IPS-15b (cell line): Measurements from ENCODE around the gene BCAS3.

Experiments
- H3K27me3 ChIP-seq: one replicate; pipeline ENCODE4 v1.6.1; 2013; ENCODE audit warnings: low read length; ENCODE audit not compliant: control insufficient read depth, insufficient read depth
- H3K36me3 ChIP-seq: one replicate; pipeline ENCODE4 v1.6.1; 2013; ENCODE audit warnings: low read length; ENCODE audit not compliant: control insufficient read depth, insufficient read depth
- H3K4me1 ChIP-seq: one replicate; pipeline ENCODE4 v1.6.1; 2013; ENCODE audit warnings: mild to moderate bottlenecking, low read length; ENCODE audit not compliant: control insufficient read depth, insufficient read depth
- H3K4me3 ChIP-seq: one replicate; pipeline ENCODE4 v1.5.1; 2013; ENCODE audit warnings: low read depth, low read length
- H3K9ac ChIP-seq: one replicate; pipeline ENCODE4 v1.6.1; 2013; ENCODE audit warnings: low read depth, mild to moderate bottlenecking, low read length
- H3K9me3 ChIP-seq: one replicate; pipeline ENCODE4 v1.6.1; 2013; ENCODE audit warnings: mild to moderate bottlenecking, low read length; ENCODE audit not compliant: control insufficient read depth, insufficient read depth

Gene BCAS3

GRCh38 chr17:61303817-61304096 is 626.1 kb downstream of the BCAS3 start:
- Histone ChIP-seq H3K36me3 (no peaks in the 10 kb centered on the region), H3K4me1 (peaks cover 8% of the 10 kb centered on the region), H3K4me3 (no peak overlapping the region), H3K27me3 (no peaks in the 10 kb centered on the region), H3K9me3 (no peaks in the 10 kb centered on the region), H3K9ac (no peak overlapping the region)

GRCh38 chr17:61305024-61305423 is 627.4 kb downstream of the BCAS3 start:
- peaks cover 10% of the 10 kb centered on the region for H3K4me1 ChIP-seq
- H3K27me3 ChIP-seq = no peaks in the 10 kb centered on the region
- H3K36me3 ChIP-seq = no peaks in the 10 kb centered on the region
- no peak overlapping the region for H3K4me3 ChIP-seq
- H3K9ac ChIP-seq = no peak overlapping the region
- H3K9me3 ChIP-seq = no peaks in the 10 kb centered on the region

- Histone ChIP-seq H3K9me3 (no peaks in the 10 kb centered on the region), H3K4me3 (no peak overlapping the region), H3K4me1 (peaks cover 10% of the 10 kb centered on the region), H3K9ac (no peak overlapping the region), H3K27me3 (no peaks in the 10 kb centered on the region), H3K36me3 (no peaks in the 10 kb centered on the region)
These were observed 628.4 kb downstream of the BCAS3 start for GRCh38 chr17:61306003-61306402.

GRCh38 chr17:61307905-61308886 is 630.5 kb downstream of the BCAS3 start:
- H3K4me3 ChIP-seq = no peak overlapping the region
- peaks cover 10% of the 10 kb centered on the region for H3K4me1 ChIP-seq
- no peak overlapping the region for H3K9ac ChIP-seq
- H3K9me3 ChIP-seq = no peaks in the 10 kb centered on the region
- no peaks in the 10 kb centered on the region for H3K36me3 ChIP-seq
- H3K27me3 ChIP-seq = no peaks in the 10 kb centered on the region

GRCh38 chr17:61309362-61310256 is 632.0 kb downstream of the BCAS3 start:
- Histone ChIP-seq H3K27me3 (no peaks in the 10 kb centered on the region), H3K4me1 (peaks cover 10% of the 10 kb centered on the region)

DNA sequence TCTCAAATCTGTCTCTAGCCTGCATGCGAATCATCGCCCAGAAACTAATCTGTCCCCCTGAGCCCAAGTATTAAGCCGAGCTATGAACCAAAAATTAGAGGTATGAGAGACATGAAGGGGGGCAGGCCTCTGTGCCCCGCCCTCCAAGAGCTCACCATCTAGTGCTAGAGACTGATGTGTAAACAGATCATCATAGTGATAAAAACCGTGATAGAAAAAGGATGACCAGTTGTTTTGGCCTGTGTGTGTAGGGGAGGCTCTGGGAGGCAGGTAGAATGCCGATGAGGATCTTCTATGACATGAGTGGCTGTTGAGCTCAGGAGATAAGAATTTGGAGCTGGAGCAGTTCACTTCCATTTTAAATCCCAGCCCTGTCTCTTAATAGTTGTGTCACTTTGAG is 632.9 kb downstream of the BCAS3 start:
- no peaks in the 10 kb centered on the region for H3K9me3 ChIP-seq
- H3K36me3 ChIP-seq = no peaks in the 10 kb centered on the region
- H3K27me3 ChIP-seq = no peaks in the 10 kb centered on the region
- peaks cover 10% of the 10 kb centered on the region for H3K4me1 ChIP-seq
- H3K9ac ChIP-seq = no peak overlapping the region
- H3K4me3 ChIP-seq = no peak overlapping the region

More at GRCh38 chr17:61309362-61310256, 632.0 kb downstream of the BCAS3 start:
- H3K36me3 ChIP-seq = no peaks in the 10 kb centered on the region
- H3K9ac ChIP-seq = no peak overlapping the region
- no peak overlapping the region for H3K4me3 ChIP-seq
- no peaks in the 10 kb centered on the region for H3K9me3 ChIP-seq

- Histone ChIP-seq H3K4me1 (peaks cover 8% of the 10 kb centered on the region), H3K36me3 (no peaks in the 10 kb centered on the region), H3K9me3 (no peaks in the 10 kb centered on the region), H3K4me3 (no peak overlapping the region), H3K9ac (no peak overlapping the region), H3K27me3 (no peaks in the 10 kb centered on the region)
These were observed 635.0 kb downstream of the BCAS3 start for GRCh38 chr17:61312406-61313295.

DNA sequence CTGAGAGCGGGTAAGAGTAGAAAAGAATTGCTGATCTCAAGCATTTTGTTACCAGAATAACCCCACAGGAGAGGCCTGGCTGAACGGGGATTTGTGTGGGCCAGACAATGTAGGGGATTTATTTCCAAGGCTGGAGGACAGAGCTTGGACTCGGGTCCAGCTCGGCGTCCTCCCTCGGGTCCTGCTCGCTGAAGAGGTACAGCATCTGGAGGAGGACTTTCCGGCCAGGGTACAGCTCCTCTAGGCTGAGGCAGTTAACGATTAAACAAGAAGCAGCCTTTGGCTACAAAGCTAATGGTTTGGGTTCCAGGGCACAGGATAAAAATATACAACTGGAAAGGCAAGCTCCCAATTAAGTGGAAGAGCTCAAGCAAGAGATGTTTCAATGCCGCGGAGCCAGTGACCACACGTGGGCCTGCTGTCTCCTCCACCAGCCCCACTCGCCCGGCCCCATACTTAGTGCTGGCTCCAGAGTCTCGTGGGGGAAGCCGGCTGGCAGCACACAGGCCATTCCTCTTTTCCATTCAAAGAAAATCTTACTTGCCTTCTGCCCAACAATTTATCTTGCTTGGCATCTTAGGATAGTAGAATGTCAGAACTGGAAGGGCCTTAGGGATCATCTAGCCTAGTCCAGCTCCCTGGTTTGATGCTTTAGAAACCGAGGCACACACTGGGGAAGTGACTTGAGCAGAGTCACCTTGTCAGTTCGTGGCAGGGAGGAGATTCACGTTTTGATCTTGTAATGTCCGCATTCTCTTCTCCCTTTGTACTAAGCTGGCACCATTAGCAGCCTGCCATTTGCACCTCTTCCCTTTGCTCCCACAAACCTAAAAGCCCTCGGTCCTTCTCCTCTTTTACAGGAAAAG is 636.0 kb downstream of the BCAS3 start:
- no peaks in the 10 kb centered on the region for H3K9me3 ChIP-seq
- no peak overlapping the region for H3K4me3 ChIP-seq
- H3K4me1 ChIP-seq = peaks cover 3% of the 10 kb centered on the region
- H3K9ac ChIP-seq = no peak overlapping the region
- no peaks in the 10 kb centered on the region for H3K36me3 ChIP-seq
- H3K27me3 ChIP-seq = no peaks in the 10 kb centered on the region

GRCh38 chr17:61314368-61315078 is 636.9 kb downstream of the BCAS3 start:
- H3K9ac ChIP-seq = no peak overlapping the region
- H3K36me3 ChIP-seq = no peaks in the 10 kb centered on the region
- no peaks in the 10 kb centered on the region for H3K27me3 ChIP-seq
- no peaks in the 10 kb centered on the region for H3K9me3 ChIP-seq
- H3K4me1 ChIP-seq = no peaks in the 10 kb centered on the region
- no peak overlapping the region for H3K4me3 ChIP-seq

DNA sequence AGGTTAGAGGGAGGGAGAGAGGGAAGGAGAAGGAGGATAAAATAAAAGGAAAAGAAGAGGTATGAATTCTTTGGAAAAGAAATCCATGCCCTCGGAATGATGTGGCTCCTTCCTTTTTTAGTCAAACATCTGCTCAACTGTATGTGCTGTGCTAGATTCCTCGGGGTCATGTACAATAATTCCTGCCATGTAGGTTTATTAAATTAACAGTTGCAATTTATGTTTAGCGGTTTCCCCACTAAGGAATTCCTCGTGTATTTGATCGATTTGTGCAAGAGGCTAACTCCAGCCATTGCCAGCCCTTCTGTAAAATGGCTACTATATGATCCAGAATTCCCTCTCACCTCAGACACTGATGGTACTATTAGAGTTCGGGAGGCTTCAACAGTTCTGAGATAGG is 639.0 kb downstream of the BCAS3 start:
- Histone ChIP-seq H3K27me3 (no peaks in the 10 kb centered on the region), H3K36me3 (no peaks in the 10 kb centered on the region), H3K9ac (no peak overlapping the region), H3K4me1 (no peaks in the 10 kb centered on the region), H3K9me3 (no peaks in the 10 kb centered on the region), H3K4me3 (no peak overlapping the region)
